ENCODE data around the gene RRH. TPM values are rescaled to one million over a fixed set of nuclear protein-coding genes. Genes with fewer than 3 reads are reported as not detected.

Gene RRH
- total and polyA plus RNA-seq, 12 donors, result 0.03 TPM; not detected in 11

- TF ChIP-seq CTCF (IDR thresholded peaks at IDR 0.05), result no peak
- intact Hi-C loops (cut with DNase I), result loop anchor here in 2 of 10 donors (5.0 to 10.0 kb wide), 2 partner anchors 389 to 396 kb away; partner anchors contain the start of gene SEC24B (in 1 of the 2)
- WGBS, 2 donors, result 83 to 85% methylated on average over 2 of the region's 2 CpGs
- Histone ChIP-seq H3K9me3 (no peaks in the 10 kb centered on the region), H3K27me3 (no peaks in the 10 kb centered on the region), H3K4me1 (peaks cover 0 to 15% (median 10%) of the 10 kb centered on the region in 9 donors), H3K36me3 (peaks cover 0 to 90% (median 29%) of the 10 kb centered on the region in 9 donors), H3K4me3 (no peak overlapping the region), H3K27ac (no peak overlapping the region)
- ATAC-seq, result no peak
- DNase-seq, result no peak
These were observed 6.6 kb upstream of the RRH start for GRCh38 chr4:109821185-109821584.

GRCh38 chr4:109826719-109827118 lies 1.1 kb upstream of the RRH start:
- Histone ChIP-seq H3K9me3 (no peaks in the 10 kb centered on the region), H3K4me3 (no peak overlapping the region), H3K4me1 (no peaks in the 10 kb centered on the region), H3K36me3 (peaks cover 0 to 63% (median 29%) of the 10 kb centered on the region in 9 donors), H3K27me3 (no peaks in the 10 kb centered on the region), H3K27ac (no peak overlapping the region)
- DNase-seq (no peak), ATAC-seq (no peak)
- TF ChIP-seq CTCF (IDR thresholded peaks at IDR 0.05), result peak; percentile 25 to 71 (median 58)
- intact Hi-C loops (cut with DNase I), result loop anchor here in 6 of 10 donors (1.0 to 10.0 kb wide), 5 partner anchors 399 to 404 kb away; no protein-coding TSS in a partner anchor

GRCh38 chr4:109833756-109834155 lies 6.0 kb downstream of the RRH start:
- intact Hi-C loops (cut with DNase I), result loop anchor here in 1 of 10 donors (10.0 kb wide), 1 partner anchor 141 kb away; no protein-coding TSS in a partner anchor
- TF ChIP-seq CTCF (IDR thresholded peaks at IDR 0.05), result no peak
- WGBS, 2 donors, result 95 to 96% methylated on average over 4 of the region's 4 CpGs
- no peak overlapping the region for H3K27ac ChIP-seq
- no peaks in the 10 kb centered on the region for H3K4me1 ChIP-seq
- H3K27me3 ChIP-seq, result no peaks in the 10 kb centered on the region
- ATAC-seq, result no peak
- H3K9me3 ChIP-seq, result no peaks in the 10 kb centered on the region
- peaks cover 0 to 5% (median 0%) of the 10 kb centered on the region in 9 donors for H3K36me3 ChIP-seq
- H3K4me3 ChIP-seq, result no peak overlapping the region
- no peak for DNase-seq

- Histone ChIP-seq H3K36me3 (peaks cover 0 to 3% (median 0%) of the 10 kb centered on the region in 9 donors), H3K27ac (no peak overlapping the region), H3K9me3 (no peaks in the 10 kb centered on the region), H3K4me3 (no peak overlapping the region), H3K4me1 (no peaks in the 10 kb centered on the region), H3K27me3 (no peaks in the 10 kb centered on the region)
- DNase-seq (no peak), ATAC-seq (no peak)
- 80 to 83% methylated on average over 3 of the region's 3 CpGs for WGBS, 2 donors
- TF ChIP-seq CTCF (IDR thresholded peaks at IDR 0.05), result no peak
- intact Hi-C loops (cut with DNase I), result loop anchor here in 1 of 10 donors (10.0 kb wide), 1 partner anchor 138 kb away; no protein-coding TSS in a partner anchor
These were observed 9.2 kb downstream of the RRH start for GRCh38 chr4:109836985-109837384.
